Kidney epithelial cell (primary cell): Measurements from ENCODE around the gene RPL3. TPM values are rescaled to one million over a fixed set of nuclear protein-coding genes. Genes with fewer than 3 reads are reported as not detected.

Experiments
- DNase-seq: peaks from one replicate; pipeline ENCODE4 v3.0.0-alpha.2; 2010; ENCODE audit warnings: low read depth
- H3K27me3 ChIP-seq: 2 replicates; pipeline ENCODE4 v1.6.0; 2011; ENCODE audit warnings: low read length; ENCODE audit not compliant: control insufficient read depth, insufficient read depth
- H3K36me3 ChIP-seq: 2 replicates; pipeline ENCODE4 v1.5.1; 2011; ENCODE audit warnings: low read length; ENCODE audit not compliant: control insufficient read depth, insufficient read depth
- H3K4me3 ChIP-seq: 2 replicates; pipeline ENCODE4 v1.5.1; 2011; ENCODE audit warnings: low read depth, mild to moderate bottlenecking, control low read depth, low read length
- total RNA-seq: library from RNA; depleted of rRNA; stranded (reverse); fragments of >200 nt; gene quantifications from 2 replicates; pipeline ENCODE4 v1.2.3, GENCODE V29; 2015
- TF ChIP-seq, protein P1 (sequence below): IDR thresholded peaks from 2 replicates; pipeline ENCODE4 v1.5.1; 2011; ENCODE audit warnings: mild to moderate bottlenecking, moderate library complexity, low read length, control low read depth, inconsistent platforms; ENCODE audit not compliant: insufficient read depth, poor library complexity, severe bottlenecking

RPL3 gene
- total RNA-seq, 1 donor from 2014 or later = 2,742 TPM

DNA sequence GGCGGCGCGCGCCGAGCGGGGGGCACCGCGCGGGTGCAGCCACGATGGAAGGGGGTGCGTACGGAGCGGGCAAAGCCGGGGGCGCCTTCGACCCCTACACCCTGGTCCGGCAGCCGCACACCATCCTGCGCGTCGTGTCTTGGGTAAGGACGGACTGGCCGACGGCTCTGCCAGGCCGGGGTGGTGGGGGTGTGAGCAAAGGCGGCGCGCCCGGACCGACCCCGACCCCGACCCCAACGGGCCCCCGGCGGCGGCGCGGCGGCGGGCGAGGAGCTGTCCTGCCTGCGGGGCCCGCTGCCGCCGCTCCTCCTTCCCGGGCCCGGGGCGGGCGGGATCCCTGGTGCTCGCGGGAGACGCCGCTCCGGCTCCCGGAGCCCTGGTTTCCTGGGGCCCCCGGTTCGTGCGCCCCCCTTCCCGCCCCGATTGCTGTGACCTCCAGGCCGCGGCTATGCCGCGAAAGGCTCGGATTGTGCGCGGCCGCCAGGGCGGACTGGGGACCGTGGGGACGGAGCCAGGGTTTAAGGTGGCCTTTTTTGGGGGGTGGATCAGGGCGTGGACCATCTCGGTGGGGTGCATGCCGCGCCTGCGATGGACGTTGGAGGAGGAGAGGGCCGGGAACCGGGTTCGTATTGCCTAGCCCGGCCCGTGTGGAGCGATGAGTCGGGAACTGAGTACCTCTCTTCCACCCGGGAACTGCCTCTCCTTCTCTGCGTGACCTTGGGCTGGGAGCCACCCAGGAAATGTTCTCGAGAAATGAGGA lies 30.7 kb upstream of the RPL3 start, which contains the start of gene SYNGR1:
Gene SYNGR1 (plus strand): TSS at position 25 of the 760 bp plus-strand sequence. CDS start 20 bp downstream, at position 45.
- Histone ChIP-seq H3K4me3 (peak within 1 kb of the TSS; percentile 44), H3K36me3 (no peaks in the 10 kb centered on the region), H3K27me3 (no peaks in the 10 kb centered on the region)
- TF ChIP-seq, protein P1, sequence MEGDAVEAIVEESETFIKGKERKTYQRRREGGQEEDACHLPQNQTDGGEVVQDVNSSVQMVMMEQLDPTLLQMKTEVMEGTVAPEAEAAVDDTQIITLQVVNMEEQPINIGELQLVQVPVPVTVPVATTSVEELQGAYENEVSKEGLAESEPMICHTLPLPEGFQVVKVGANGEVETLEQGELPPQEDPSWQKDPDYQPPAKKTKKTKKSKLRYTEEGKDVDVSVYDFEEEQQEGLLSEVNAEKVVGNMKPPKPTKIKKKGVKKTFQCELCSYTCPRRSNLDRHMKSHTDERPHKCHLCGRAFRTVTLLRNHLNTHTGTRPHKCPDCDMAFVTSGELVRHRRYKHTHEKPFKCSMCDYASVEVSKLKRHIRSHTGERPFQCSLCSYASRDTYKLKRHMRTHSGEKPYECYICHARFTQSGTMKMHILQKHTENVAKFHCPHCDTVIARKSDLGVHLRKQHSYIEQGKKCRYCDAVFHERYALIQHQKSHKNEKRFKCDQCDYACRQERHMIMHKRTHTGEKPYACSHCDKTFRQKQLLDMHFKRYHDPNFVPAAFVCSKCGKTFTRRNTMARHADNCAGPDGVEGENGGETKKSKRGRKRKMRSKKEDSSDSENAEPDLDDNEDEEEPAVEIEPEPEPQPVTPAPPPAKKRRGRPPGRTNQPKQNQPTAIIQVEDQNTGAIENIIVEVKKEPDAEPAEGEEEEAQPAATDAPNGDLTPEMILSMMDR = no peak
- DNase-seq = no peak

DNA sequence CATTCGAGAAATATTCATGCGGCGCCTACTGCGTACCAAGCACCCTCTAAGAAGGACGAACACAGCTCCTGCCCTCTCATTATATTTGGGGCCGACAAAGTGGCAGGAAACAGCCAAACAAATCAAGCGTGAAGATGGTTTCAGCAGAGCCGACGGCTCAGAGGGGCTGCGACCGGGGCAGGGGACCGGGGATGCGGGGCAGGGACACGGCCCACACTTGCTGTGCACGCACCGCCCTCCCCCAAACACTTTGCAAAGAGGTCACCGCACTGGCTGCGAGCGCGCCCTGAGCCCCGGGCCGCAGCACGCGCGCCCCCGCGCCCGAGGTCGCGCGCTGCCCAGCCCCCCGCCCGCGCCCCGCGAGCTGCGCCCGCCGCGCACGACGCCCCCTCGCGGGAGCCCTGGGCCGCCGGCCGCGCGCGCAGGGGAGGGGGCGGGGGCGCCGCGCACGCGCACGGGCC lies 30.1 kb upstream of the RPL3 start:
- TF ChIP-seq, protein P1 = no peak
- Histone ChIP-seq H3K27me3 (no peaks in the 10 kb centered on the region), H3K4me3 (peak overlapping the region; percentile 44), H3K36me3 (no peaks in the 10 kb centered on the region)
- no peak for DNase-seq

DNA sequence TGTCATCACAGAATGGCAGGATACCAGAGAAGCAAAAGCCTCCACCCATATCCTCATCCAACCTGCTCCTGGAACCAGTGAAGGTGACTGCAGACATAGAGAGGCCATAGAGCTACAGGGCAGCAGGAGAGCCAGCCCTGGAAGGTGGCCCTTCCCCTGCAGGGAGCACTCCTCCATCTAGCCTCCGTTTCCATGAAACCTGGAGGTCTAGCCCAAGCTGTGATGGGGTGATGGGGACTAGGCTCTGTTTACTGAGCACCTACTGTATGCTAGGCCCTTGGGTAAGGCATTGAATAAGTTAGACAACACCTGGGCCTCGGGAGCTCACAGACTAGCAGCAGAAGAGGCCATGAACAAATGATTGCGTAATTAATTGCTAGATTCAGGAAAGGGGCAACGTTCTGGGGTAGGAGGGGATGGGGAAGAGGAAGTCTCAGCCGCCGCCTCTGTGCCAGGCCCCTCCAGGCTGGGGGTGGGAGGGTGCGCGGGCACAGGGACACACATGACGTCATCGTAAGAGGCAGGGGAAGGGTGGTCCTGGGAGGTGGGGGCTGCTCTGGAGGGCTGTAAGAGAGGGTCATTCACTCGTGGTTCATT lies 29.6 kb upstream of the RPL3 start:
- peak overlapping the region; percentile 44 for H3K4me3 ChIP-seq
- no peak for DNase-seq
- peaks cover 4% of the 10 kb centered on the region for H3K27me3 ChIP-seq
- TF ChIP-seq, protein P1 = no peak
- no peaks in the 10 kb centered on the region for H3K36me3 ChIP-seq

DNA sequence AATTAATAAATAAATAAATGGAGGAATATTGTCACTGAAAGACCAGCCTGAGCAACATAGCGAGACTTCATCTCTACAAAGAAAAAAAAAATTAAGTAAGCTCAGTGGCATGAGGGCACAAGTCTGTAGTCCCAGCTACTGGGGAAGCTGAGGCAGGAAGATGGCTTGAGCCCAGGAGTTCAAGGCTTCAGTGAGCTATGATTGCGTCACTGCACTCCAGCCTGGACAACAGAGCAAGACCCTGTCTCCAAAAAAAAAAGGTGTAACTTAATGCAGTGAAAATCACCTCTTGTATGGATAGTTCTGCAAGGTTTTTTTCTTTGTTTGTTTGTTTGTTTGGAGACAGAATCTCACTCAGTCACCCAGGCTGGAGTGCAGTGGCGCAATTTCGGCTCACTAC lies 25.8 kb upstream of the RPL3 start:
- TF ChIP-seq, protein P1 = no peak
- Histone ChIP-seq H3K27me3 (peaks cover 6% of the 10 kb centered on the region), H3K4me3 (no peak overlapping the region), H3K36me3 (no peaks in the 10 kb centered on the region)
- DNase-seq = no peak

DNA sequence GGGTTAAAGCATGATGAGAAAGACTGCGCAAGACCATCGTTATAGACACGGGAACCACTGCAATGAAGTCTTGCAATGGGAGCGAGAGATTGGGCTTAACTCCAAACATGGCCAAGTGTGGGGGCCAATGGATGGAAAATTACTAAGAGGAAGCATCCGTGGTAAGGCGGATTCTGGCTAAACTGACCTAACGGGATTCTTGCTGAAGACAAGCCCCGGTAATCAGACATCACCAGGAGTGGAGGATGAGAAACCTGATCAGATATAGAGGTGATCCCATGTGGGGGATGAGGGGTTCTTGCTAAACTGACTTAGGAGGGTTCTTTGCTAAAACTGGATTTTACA lies 24.6 kb upstream of the RPL3 start:
- DNase-seq = no peak
- H3K4me3 ChIP-seq = no peak overlapping the region
- TF ChIP-seq, protein P1 = no peak
- peaks cover 6% of the 10 kb centered on the region for H3K27me3 ChIP-seq
- H3K36me3 ChIP-seq = no peaks in the 10 kb centered on the region
